Mesendoderm (in vitro differentiated cells): ENCODE measurements around the gene ZNF236.
A peak's percentile ranks its signal among the peaks of the same experiment; 100 is the strongest.

Experiments used
- DNase-seq: peaks from one replicate; pipeline ENCODE4 v3.0.0; 2013
- H2AK5ac ChIP-seq: 2 replicates; pipeline ENCODE4 v1.6.1; 2013; ENCODE audit warnings: low read length, inconsistent platforms
- H2BK120ac ChIP-seq: 2 replicates; pipeline ENCODE4 v1.6.1; 2013; ENCODE audit warnings: low read depth, mild to moderate bottlenecking, low read length, moderate library complexity, mixed read lengths
- H2BK15ac ChIP-seq: replicated peaks from 2 replicates; pipeline ENCODE4 v1.6.1; 2013; ENCODE audit warnings: low read depth, mild to moderate bottlenecking, moderate library complexity
- H2BK5ac ChIP-seq: 2 replicates; pipeline ENCODE4 v1.6.1; 2013; ENCODE audit warnings: low read length, inconsistent platforms
- H3K18ac ChIP-seq: 2 replicates; pipeline ENCODE4 v1.6.1; 2013; ENCODE audit warnings: mild to moderate bottlenecking, low read length, mixed read lengths
- H3K23ac ChIP-seq: one replicate; pipeline ENCODE4 v1.6.1; 2013; ENCODE audit warnings: low read length
- H3K27ac ChIP-seq: 2 replicates; pipeline ENCODE4 v1.5.1; 2013; ENCODE audit warnings: low read depth, mild to moderate bottlenecking, inconsistent platforms, low read length, moderate library complexity
- H3K27me3 ChIP-seq: 2 replicates; pipeline ENCODE4 v1.6.1; 2013; ENCODE audit warnings: low read length, control low read depth, mild to moderate bottlenecking, inconsistent platforms; ENCODE audit not compliant: insufficient read depth, poor library complexity
- H3K36me3 ChIP-seq: 2 replicates; pipeline ENCODE4 v1.6.1; 2013; ENCODE audit warnings: low read length, inconsistent platforms; ENCODE audit not compliant: control insufficient read depth, insufficient read depth
- H3K4ac ChIP-seq: one replicate; pipeline ENCODE4 v1.6.1; 2013; ENCODE audit warnings: low read depth, mild to moderate bottlenecking, low read length, moderate library complexity
- H3K4me1 ChIP-seq: 2 replicates; pipeline ENCODE4 v1.6.1; 2013; ENCODE audit warnings: low read depth, low read length, inconsistent platforms; ENCODE audit not compliant: control insufficient read depth
- H3K4me2 ChIP-seq: 2 replicates; pipeline ENCODE4 v1.6.1; 2013; ENCODE audit warnings: low read length
- H3K4me3 ChIP-seq: 2 replicates; pipeline ENCODE4 v1.5.1; 2013; ENCODE audit warnings: mild to moderate bottlenecking, low read length
- H3K56ac ChIP-seq: one replicate; pipeline ENCODE4 v1.6.1; 2013; ENCODE audit warnings: low read length
- H3K79me1 ChIP-seq: 2 replicates; pipeline ENCODE4 v1.6.1; 2013; ENCODE audit warnings: low read length, inconsistent platforms
- H3K79me2 ChIP-seq: 2 replicates; pipeline ENCODE4 v1.6.1; 2013; ENCODE audit warnings: mild to moderate bottlenecking, low read length; ENCODE audit not compliant: control insufficient read depth, insufficient read depth
- H3K9ac ChIP-seq: 2 replicates; pipeline ENCODE4 v1.6.1; 2013; ENCODE audit warnings: low read length, inconsistent platforms
- H4K5ac ChIP-seq: one replicate; pipeline ENCODE4 v1.6.1; 2013; ENCODE audit warnings: low read length
- H4K8ac ChIP-seq: one replicate; pipeline ENCODE4 v1.6.1; 2013; ENCODE audit warnings: low read depth, mild to moderate bottlenecking, control low read depth, low read length, moderate library complexity
- WGBS: extraction: QIAGEN DNeasy Blood & Tissue Kit; methylation state at CpG from one replicate; pipeline ENCODE4 v1.1.7; 2013; ENCODE audit warnings: low lambda C conversion rate, missing lambda C conversion rate; ENCODE audit not compliant: insufficient coverage; ENCODE audit errors: extremely low coverage; 5-methylcytosine and 5-hydroxymethylcytosine counted together

Gene ZNF236

DNA sequence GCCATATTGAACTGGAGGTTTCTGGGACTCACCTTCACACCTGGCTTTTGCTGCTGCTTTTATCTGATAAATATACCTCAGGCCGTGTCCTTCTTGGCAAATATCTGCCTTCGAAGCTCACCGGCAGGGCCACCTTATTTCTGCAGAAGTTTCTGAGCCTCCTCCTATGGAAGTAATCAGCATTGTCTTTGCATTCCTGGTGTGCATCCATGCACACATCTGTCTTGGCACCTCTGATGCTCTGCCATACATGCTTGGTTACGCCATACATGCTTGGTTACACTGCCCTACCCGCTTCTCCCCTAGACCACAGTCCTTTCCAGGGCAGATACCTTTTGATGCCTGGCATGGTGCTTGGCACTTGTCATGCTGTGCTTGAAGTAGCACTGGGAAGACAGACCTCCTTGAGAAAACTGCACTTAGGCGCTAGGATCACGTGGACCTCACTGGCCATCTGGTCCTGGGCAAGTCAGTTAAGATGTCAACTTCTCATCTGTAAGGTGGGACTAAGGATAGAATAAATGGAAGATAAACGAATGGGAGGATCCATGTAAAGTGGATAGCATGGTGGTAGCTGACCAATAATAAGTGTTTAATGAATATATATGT, 66.8 kb downstream of the ZNF236 start:
- no peak overlapping the region for H2BK120ac ChIP-seq
- H4K5ac ChIP-seq, result no peak overlapping the region
- no peak overlapping the region for H3K27ac ChIP-seq
- DNase-seq, result no peak
- no peaks in the 10 kb centered on the region for H3K36me3 ChIP-seq
- no peak overlapping the region for H3K18ac ChIP-seq
- H3K4me2 ChIP-seq, result no peak overlapping the region
- no peaks in the 10 kb centered on the region for H3K4me1 ChIP-seq
- H2BK5ac ChIP-seq, result no peak overlapping the region
- H3K79me2 ChIP-seq, result no peaks in the 10 kb centered on the region
- no peak overlapping the region for H3K4ac ChIP-seq
- H3K4me3 ChIP-seq, result no peak overlapping the region
- H3K27me3 ChIP-seq, result no peaks in the 10 kb centered on the region
- H3K79me1 ChIP-seq, result no peaks in the 10 kb centered on the region
- H4K8ac ChIP-seq, result no peak overlapping the region
- H2BK15ac ChIP-seq, result no peak overlapping the region
- H2AK5ac ChIP-seq, result no peak overlapping the region
- no peak overlapping the region for H3K9ac ChIP-seq
- WGBS, result no CpG with 5 or more reads among the region's 8 CpGs
- no peak overlapping the region for H3K56ac ChIP-seq
- H3K23ac ChIP-seq, result no peak overlapping the region

DNA sequence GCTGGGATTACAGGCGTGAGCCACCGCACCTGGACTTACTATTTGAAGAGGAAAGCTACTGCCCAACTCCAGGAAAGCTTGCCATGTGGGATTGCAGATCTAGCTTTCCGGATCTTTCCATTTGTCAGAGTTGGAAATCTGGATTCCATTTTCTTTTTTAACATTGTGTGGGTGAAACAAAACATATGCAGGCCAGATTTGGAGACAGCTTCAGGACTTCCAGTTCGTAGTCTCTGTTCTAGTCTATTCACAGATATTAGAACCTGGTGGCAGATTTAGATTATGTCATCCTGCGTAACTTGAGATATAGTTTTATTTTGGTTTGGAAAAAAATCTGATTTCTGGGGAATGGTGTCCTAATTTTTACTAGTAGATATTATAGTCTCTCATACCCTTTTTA, 70.5 kb downstream of the ZNF236 start:
- Histone ChIP-seq H4K5ac (no peak overlapping the region), H2BK15ac (no peak overlapping the region), H4K8ac (no peak overlapping the region), H2AK5ac (no peak overlapping the region), H3K4me2 (no peak overlapping the region), H3K18ac (no peak overlapping the region), H3K27ac (no peak overlapping the region), H3K27me3 (no peaks in the 10 kb centered on the region), H3K36me3 (peaks cover 27% of the 10 kb centered on the region), H3K4me1 (no peaks in the 10 kb centered on the region), H3K79me1 (no peaks in the 10 kb centered on the region), H3K4ac (no peak overlapping the region), H2BK5ac (no peak overlapping the region), H3K4me3 (no peak overlapping the region), H3K56ac (no peak overlapping the region), H3K79me2 (no peaks in the 10 kb centered on the region), H2BK120ac (no peak overlapping the region), H3K23ac (no peak overlapping the region), H3K9ac (no peak overlapping the region)
- no CpG with 5 or more reads among the region's 5 CpGs for WGBS
- no peak for DNase-seq

DNA sequence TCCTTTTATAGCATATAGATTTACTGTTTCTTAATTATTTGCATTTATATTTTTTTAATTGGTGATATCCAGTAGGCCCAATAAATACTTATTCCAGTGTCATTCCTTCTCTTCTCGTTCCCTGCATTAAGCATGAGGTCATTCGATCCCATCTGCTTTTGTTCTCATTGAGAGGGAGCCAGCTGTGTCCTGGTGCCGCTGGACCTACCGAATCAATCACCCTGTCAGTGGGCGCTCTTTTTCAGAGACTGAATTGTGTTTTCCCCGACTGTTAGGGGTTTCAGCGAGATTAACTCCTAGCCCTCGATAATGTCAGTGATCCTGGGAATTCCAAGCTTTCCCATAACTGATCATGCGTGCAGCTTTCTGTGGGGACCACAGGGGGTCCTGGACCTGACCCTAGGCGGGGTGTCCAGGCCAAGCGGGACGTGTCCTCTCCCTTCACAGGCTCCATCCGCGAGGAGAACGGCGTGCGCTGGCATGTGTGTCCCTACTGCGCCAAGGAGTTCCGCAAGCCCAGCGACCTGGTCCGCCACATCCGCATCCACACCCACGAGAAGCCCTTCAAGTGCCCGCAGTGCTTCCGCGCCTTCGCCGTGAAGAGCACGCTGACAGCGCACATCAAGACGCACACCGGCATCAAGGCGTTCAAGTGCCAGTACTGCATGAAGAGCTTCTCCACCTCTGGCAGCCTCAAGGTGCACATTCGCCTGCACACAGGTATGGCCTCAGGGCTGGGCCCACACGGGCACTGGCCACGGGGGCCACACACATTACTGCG, 72.4 kb downstream of the ZNF236 start:
- no peak for DNase-seq
- Histone ChIP-seq H3K4me2 (no peak overlapping the region), H4K5ac (no peak overlapping the region), H2BK120ac (no peak overlapping the region), H3K79me1 (no peaks in the 10 kb centered on the region), H2AK5ac (no peak overlapping the region), H2BK5ac (no peak overlapping the region), H3K4ac (no peak overlapping the region), H2BK15ac (no peak overlapping the region), H3K36me3 (peaks cover 27% of the 10 kb centered on the region), H3K4me1 (no peaks in the 10 kb centered on the region), H3K9ac (no peak overlapping the region), H3K56ac (no peak overlapping the region), H3K27ac (no peak overlapping the region), H3K18ac (no peak overlapping the region), H3K27me3 (no peaks in the 10 kb centered on the region), H4K8ac (no peak overlapping the region), H3K4me3 (no peak overlapping the region), H3K23ac (no peak overlapping the region), H3K79me2 (no peaks in the 10 kb centered on the region)
- WGBS, result no CpG with 5 or more reads among the region's 37 CpGs

DNA sequence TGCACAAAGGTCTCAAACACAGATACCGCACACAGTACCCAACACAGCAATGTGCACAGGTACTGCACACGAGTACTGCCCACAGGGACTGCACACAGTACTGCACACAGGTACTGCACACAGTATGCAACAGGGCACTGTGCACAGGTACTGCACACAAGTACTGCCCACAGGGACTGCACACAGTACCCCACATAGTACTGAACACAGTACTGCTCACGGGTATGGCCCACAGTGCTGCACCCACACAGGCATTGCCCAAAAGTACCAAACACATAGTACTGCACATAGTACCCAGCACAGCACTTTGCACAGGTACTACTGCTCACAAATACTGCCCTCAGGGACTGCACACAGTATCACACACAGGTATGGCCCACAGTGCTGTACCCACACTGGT, 73.1 kb downstream of the ZNF236 start:
- H2BK15ac ChIP-seq, result no peak overlapping the region
- no peak overlapping the region for H2AK5ac ChIP-seq
- H3K56ac ChIP-seq, result no peak overlapping the region
- no peak overlapping the region for H3K27ac ChIP-seq
- no peaks in the 10 kb centered on the region for H3K79me1 ChIP-seq
- no peak overlapping the region for H2BK5ac ChIP-seq
- no peak overlapping the region for H3K23ac ChIP-seq
- DNase-seq, result no peak
- no CpG with 5 or more reads among the region's 3 CpGs for WGBS
- peak overlapping the region; percentile 15 for H3K4me3 ChIP-seq
- H3K4me2 ChIP-seq, result no peak overlapping the region
- no peak overlapping the region for H4K8ac ChIP-seq
- H3K27me3 ChIP-seq, result no peaks in the 10 kb centered on the region
- no peak overlapping the region for H3K9ac ChIP-seq
- no peak overlapping the region for H2BK120ac ChIP-seq
- peaks cover 27% of the 10 kb centered on the region for H3K36me3 ChIP-seq
- H3K18ac ChIP-seq, result no peak overlapping the region
- no peak overlapping the region for H3K4ac ChIP-seq
- H4K5ac ChIP-seq, result no peak overlapping the region
- no peaks in the 10 kb centered on the region for H3K79me2 ChIP-seq
- no peaks in the 10 kb centered on the region for H3K4me1 ChIP-seq

DNA sequence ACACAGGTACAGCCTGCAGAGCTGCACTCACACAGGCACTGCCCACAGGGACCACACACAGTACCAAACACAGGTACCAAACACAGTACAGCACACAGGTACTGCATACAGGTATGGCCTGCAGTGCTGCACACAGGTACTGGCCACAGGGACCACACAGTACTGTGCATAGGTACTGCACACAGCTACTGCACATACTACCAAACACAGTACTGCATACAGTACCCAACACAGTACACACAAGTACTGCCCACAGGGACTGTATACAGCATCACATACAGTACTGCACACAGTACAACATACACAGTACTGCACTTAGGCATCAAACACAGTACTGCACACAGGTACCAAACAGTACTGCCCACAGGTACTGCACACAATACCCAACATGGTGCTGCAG, 74.3 kb downstream of the ZNF236 start:
- Histone ChIP-seq H4K8ac (no peak overlapping the region), H3K4me2 (no peak overlapping the region), H3K27ac (no peak overlapping the region), H2AK5ac (no peak overlapping the region), H3K56ac (no peak overlapping the region), H3K18ac (no peak overlapping the region), H2BK120ac (no peak overlapping the region), H3K4ac (no peak overlapping the region), H4K5ac (no peak overlapping the region), H3K36me3 (peaks cover 27% of the 10 kb centered on the region), H3K79me2 (no peaks in the 10 kb centered on the region), H2BK15ac (no peak overlapping the region), H3K4me3 (no peak overlapping the region), H2BK5ac (no peak overlapping the region), H3K79me1 (no peaks in the 10 kb centered on the region), H3K23ac (no peak overlapping the region), H3K9ac (no peak overlapping the region), H3K4me1 (no peaks in the 10 kb centered on the region), H3K27me3 (no peaks in the 10 kb centered on the region)
- no peak for DNase-seq

DNA sequence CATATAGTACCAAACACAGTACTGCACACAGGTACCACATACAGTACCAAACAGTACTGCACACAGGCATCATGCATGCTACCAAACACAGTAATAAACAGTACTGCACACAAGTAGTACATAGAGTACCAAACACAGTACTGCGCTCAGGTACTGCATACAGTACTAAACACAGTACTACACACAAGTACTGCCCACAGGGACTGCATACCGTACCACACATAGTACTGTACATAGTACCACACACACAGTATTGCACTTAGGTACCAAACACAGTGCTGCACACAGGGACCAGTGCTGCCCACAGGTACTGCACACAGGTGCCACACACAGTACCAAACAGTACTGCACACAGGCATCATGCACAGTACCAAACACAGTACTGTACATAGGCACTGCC, 74.9 kb downstream of the ZNF236 start:
- no peak for DNase-seq
- no peak overlapping the region for H3K27ac ChIP-seq
- H3K4me1 ChIP-seq, result no peaks in the 10 kb centered on the region
- H2BK120ac ChIP-seq, result no peak overlapping the region
- H3K9ac ChIP-seq, result no peak overlapping the region
- H3K18ac ChIP-seq, result no peak overlapping the region
- H4K8ac ChIP-seq, result no peak overlapping the region
- H4K5ac ChIP-seq, result no peak overlapping the region
- no peak overlapping the region for H3K56ac ChIP-seq
- H2AK5ac ChIP-seq, result no peak overlapping the region
- no peak overlapping the region for H2BK5ac ChIP-seq
- H3K23ac ChIP-seq, result no peak overlapping the region
- no peak overlapping the region for H3K4me2 ChIP-seq
- no peaks in the 10 kb centered on the region for H3K27me3 ChIP-seq
- H3K4ac ChIP-seq, result no peak overlapping the region
- no CpG with 5 or more reads among the region's 2 CpGs for WGBS
- H3K36me3 ChIP-seq, result peaks cover 27% of the 10 kb centered on the region
- no peaks in the 10 kb centered on the region for H3K79me2 ChIP-seq
- no peak overlapping the region for H2BK15ac ChIP-seq
- H3K4me3 ChIP-seq, result no peak overlapping the region
- H3K79me1 ChIP-seq, result no peaks in the 10 kb centered on the region
